ENCODE measurements around the gene PTPRG.

PTPRG gene

GRCh38 chr3:62237286-62237948, 676.0 kb downstream of the PTPRG start:
- DNase-seq (ENCODE audit: low spot score): no peak

- DNase-seq (ENCODE audit: low spot score): no peak
Measured at GRCh38 chr3:62238003-62238402, 676.6 kb downstream of the PTPRG start.

GRCh38 chr3:62238431-62238830, 677.1 kb downstream of the PTPRG start:
- DNase-seq (ENCODE audit: low spot score): no peak

- no peak for DNase-seq (ENCODE audit: low spot score)
Measured at GRCh38 chr3:62241279-62241678, 679.9 kb downstream of the PTPRG start.

GRCh38 chr3:62242831-62243509, 681.6 kb downstream of the PTPRG start:
- DNase-seq (ENCODE audit: low spot score): no peak

- DNase-seq (ENCODE audit: low spot score): no peak
Measured at GRCh38 chr3:62246094-62246493, 684.7 kb downstream of the PTPRG start.

GRCh38 chr3:62246985-62247384, 685.6 kb downstream of the PTPRG start:
- DNase-seq (ENCODE audit: low spot score): no peak

- no peak for DNase-seq (ENCODE audit: low spot score)
Measured at GRCh38 chr3:62248734-62249483, 687.5 kb downstream of the PTPRG start.

GRCh38 chr3:62249484-62249776, 688.1 kb downstream of the PTPRG start:
- DNase-seq (ENCODE audit: low spot score): no peak

- no peak for DNase-seq (ENCODE audit: low spot score)
Measured at GRCh38 chr3:62249855-62250543, 688.6 kb downstream of the PTPRG start.

GRCh38 chr3:62252438-62253157, 691.2 kb downstream of the PTPRG start:
- no peak for DNase-seq (ENCODE audit: low spot score)

- DNase-seq (ENCODE audit: low spot score): no peak
Measured at GRCh38 chr3:62253971-62254370, 692.6 kb downstream of the PTPRG start.

- no peak for DNase-seq (ENCODE audit: low spot score)
Measured at GRCh38 chr3:62255758-62256157, 694.4 kb downstream of the PTPRG start.

- no peak for DNase-seq (ENCODE audit: low spot score)
Measured at GRCh38 chr3:62259924-62260323, 698.6 kb downstream of the PTPRG start.

GRCh38 chr3:62260655-62261054, 699.3 kb downstream of the PTPRG start:
- DNase-seq (ENCODE audit: low spot score): no peak

- no peak for DNase-seq (ENCODE audit: low spot score)
Measured at GRCh38 chr3:62261121-62261520, 699.8 kb downstream of the PTPRG start.

GRCh38 chr3:62261736-62262135, 700.4 kb downstream of the PTPRG start:
- DNase-seq (ENCODE audit: low spot score): no peak

- no peak for DNase-seq (ENCODE audit: low spot score)
Measured at GRCh38 chr3:62265528-62265927, 704.2 kb downstream of the PTPRG start.

- DNase-seq (ENCODE audit: low spot score): no peak
Measured at GRCh38 chr3:62266668-62267283, 705.4 kb downstream of the PTPRG start.

GRCh38 chr3:62276658-62277180, 715.3 kb downstream of the PTPRG start:
- no peak for DNase-seq (ENCODE audit: low spot score)

- DNase-seq (ENCODE audit: low spot score): no peak
Measured at GRCh38 chr3:62277450-62277849, 716.1 kb downstream of the PTPRG start.

Measured in CD4-positive, alpha-beta T cell treated with Interleukin-15 for 4 hours (primary cell).